Loucy (cell line): ENCODE data around the gene CELF4.
A peak's percentile ranks its signal among the peaks of the same experiment; 100 is the strongest.

Source experiments
- H2AFZ ChIP-seq: fragments of 200-600 bp; sonication (generic); 2 replicates; pipeline ENCODE4 v1.6.0; 2016; ENCODE audit warnings: antibody characterized with exemption, mild to moderate bottlenecking, low read length, moderate library complexity
- H3F3A ChIP-seq: fragments of 200-600 bp; 2 replicates; pipeline ENCODE4 v1.6.0; 2016; ENCODE audit warnings: antibody characterized with exemption, low read depth, mild to moderate bottlenecking
- H3K27me3 ChIP-seq: fragments of 200-600 bp; sonication (generic); 2 replicates; pipeline ENCODE4 v1.6.1; 2014; ENCODE audit warnings: low read length, mild to moderate bottlenecking; ENCODE audit not compliant: insufficient read depth, poor library complexity, severe bottlenecking
- H3K36me3 ChIP-seq: fragments of 200-600 bp; sonication (generic); 2 replicates; pipeline ENCODE4 v1.6.1; 2016; ENCODE audit warnings: low read length; ENCODE audit not compliant: insufficient read depth
- H3K4me1 ChIP-seq: fragments of 200-600 bp; sonication (generic); 2 replicates; pipeline ENCODE4 v1.5.1; 2014; ENCODE audit warnings: low read length, mild to moderate bottlenecking; ENCODE audit not compliant: insufficient read depth, poor library complexity, severe bottlenecking
- H3K4me2 ChIP-seq: fragments of 200-600 bp; sonication (generic); 2 replicates; pipeline ENCODE4 v1.6.0; 2014; ENCODE audit warnings: antibody characterized with exemption, low read length, low read depth, mild to moderate bottlenecking; ENCODE audit not compliant: poor library complexity, severe bottlenecking
- H3K4me3 ChIP-seq: fragments of 200-600 bp; sonication (generic); 2 replicates; pipeline ENCODE4 v1.5.1; 2014; ENCODE audit warnings: low read length, mild to moderate bottlenecking, mixed read lengths; ENCODE audit not compliant: poor library complexity, severe bottlenecking
- H3K79me2 ChIP-seq: fragments of 200-600 bp; sonication (generic); 2 replicates; pipeline ENCODE4 v1.6.1; 2014; ENCODE audit warnings: low read length; ENCODE audit not compliant: insufficient read depth
- H3K9ac ChIP-seq: fragments of 200-600 bp; sonication (generic); 2 replicates; pipeline ENCODE4 v1.6.0; 2014; ENCODE audit warnings: mild to moderate bottlenecking, low read depth, low read length, moderate library complexity; ENCODE audit not compliant: poor library complexity, severe bottlenecking
- H3K9me2 ChIP-seq: fragments of 200-600 bp; sonication (generic); replicated peaks from 2 replicates; pipeline ENCODE4 v1.6.1; 2016; ENCODE audit warnings: low read depth, low read length, mixed read lengths
- H3K9me3 ChIP-seq: fragments of 200-600 bp; sonication (generic); 2 replicates; pipeline ENCODE4 v1.6.1; 2014; ENCODE audit warnings: mild to moderate bottlenecking, antibody characterized with exemption, low read length, low read depth; ENCODE audit not compliant: insufficient read depth
- H4K20me1 ChIP-seq: fragments of 200-600 bp; sonication (generic); 2 replicates; pipeline ENCODE4 v1.6.0; 2014; ENCODE audit warnings: antibody characterized with exemption, low read length, mild to moderate bottlenecking; ENCODE audit not compliant: insufficient read depth, poor library complexity, severe bottlenecking
- CTCF ChIP-seq: fragments of 200-600 bp; sonication (generic); conservative IDR thresholded peaks from 2 replicates; pipeline ENCODE4 v1.5.1; 2014; ENCODE audit warnings: mild to moderate bottlenecking, antibody characterized with exemption, low read length
- EZH2phosphoT487 ChIP-seq: fragments of 200-600 bp; IDR thresholded peaks from 2 replicates; pipeline ENCODE4 v1.6.1; 2018; ENCODE audit warnings: antibody characterized with exemption, mild to moderate bottlenecking, moderate library complexity, borderline replicate concordance

Gene CELF4

DNA sequence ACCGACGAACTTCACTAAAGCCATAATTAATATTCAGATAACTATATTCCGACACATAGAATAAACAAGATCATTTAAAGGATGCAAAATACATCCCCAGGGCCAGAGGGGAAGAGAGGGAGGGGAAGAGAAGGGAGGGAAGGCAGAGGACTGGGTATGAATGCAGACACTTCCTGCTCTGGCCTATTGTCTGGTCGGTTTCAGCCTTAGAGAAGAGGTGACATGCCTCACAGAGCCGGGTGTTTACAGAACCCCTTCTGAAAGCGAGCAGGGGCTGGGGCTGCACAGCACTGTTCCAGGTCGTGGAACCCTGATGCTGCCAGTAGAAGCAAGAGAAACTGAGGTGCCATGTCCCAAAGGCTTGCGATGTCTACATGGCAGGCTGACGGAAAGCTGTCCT lies 31.0 kb downstream of the CELF4 start:
- H3K9ac ChIP-seq = no peak overlapping the region
- H3K79me2 ChIP-seq = no peaks in the 10 kb centered on the region
- TF ChIP-seq EZH2phosphoT487 (no peak), CTCF (no peak)
- H3K4me3 ChIP-seq = no peak overlapping the region
- H3K27me3 ChIP-seq = no peaks in the 10 kb centered on the region
- no peaks in the 10 kb centered on the region for H3K9me3 ChIP-seq
- no peak overlapping the region for H3K4me2 ChIP-seq
- H2AFZ ChIP-seq = no peak overlapping the region
- H3F3A ChIP-seq = no peaks in the 10 kb centered on the region
- H3K4me1 ChIP-seq = no peaks in the 10 kb centered on the region
- no peaks in the 10 kb centered on the region for H4K20me1 ChIP-seq
- no peaks in the 10 kb centered on the region for H3K36me3 ChIP-seq
- H3K9me2 ChIP-seq = no peaks in the 10 kb centered on the region

DNA sequence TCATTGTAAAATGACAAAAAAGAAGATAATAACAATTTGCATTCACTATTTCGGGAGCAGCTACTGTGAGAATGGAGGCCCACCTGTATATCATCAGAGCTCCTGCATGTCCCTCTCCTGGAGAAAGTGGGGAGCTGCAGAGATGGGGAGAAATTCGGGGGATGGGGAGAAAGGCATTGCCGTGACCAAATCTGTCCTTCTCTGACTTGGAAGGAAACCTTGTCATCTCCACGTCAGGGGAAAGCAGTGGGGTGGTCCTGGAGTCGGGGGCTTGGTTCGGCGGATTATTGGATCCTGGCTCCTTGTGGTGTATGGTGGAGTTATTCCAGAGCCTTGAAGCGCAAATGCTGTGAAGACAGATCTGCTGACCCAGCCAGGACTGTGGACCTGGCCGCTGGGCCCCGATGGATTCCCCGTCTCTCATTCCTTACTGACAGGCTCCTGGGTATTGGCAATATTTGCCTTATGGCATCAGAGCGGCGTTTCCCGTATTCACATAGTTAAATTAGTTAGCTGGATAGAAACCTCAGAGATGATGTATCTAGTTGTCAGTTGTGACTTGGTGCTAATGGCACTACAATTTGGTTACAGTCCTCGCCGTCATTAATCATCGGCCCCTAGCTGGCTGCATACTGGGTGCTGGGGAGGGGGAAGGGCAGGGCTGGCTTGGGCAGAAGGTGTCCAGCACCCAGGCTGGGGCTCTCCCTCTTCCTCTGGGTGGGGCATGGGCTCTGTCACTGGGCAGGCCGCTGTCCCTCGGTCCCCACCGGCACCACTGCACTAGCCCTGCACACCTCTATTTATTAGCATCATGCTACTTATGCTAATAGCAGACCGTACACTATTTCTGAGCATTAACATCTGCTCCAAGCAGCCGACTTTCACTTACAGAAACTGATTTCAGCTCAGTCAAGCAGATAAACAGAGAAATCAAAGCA lies 31.7 kb downstream of the CELF4 start:
- TF ChIP-seq CTCF = peak; percentile 48
- no peak for TF ChIP-seq EZH2phosphoT487
- Histone ChIP-seq H3K79me2 (no peaks in the 10 kb centered on the region), H3K9me2 (no peaks in the 10 kb centered on the region), H3K9me3 (no peaks in the 10 kb centered on the region), H4K20me1 (no peaks in the 10 kb centered on the region), H3K4me2 (no peak overlapping the region), H3K4me3 (no peak overlapping the region), H3K9ac (no peak overlapping the region), H3K36me3 (no peaks in the 10 kb centered on the region), H2AFZ (no peak overlapping the region), H3K27me3 (no peaks in the 10 kb centered on the region), H3F3A (no peaks in the 10 kb centered on the region), H3K4me1 (no peaks in the 10 kb centered on the region)

- H2AFZ ChIP-seq = no peak overlapping the region
- no peaks in the 10 kb centered on the region for H3K9me2 ChIP-seq
- no peak overlapping the region for H3K9ac ChIP-seq
- no peaks in the 10 kb centered on the region for H3F3A ChIP-seq
- H3K4me2 ChIP-seq = no peak overlapping the region
- no peaks in the 10 kb centered on the region for H3K27me3 ChIP-seq
- TF ChIP-seq CTCF (no peak), EZH2phosphoT487 (no peak)
- H3K36me3 ChIP-seq = no peaks in the 10 kb centered on the region
- H3K9me3 ChIP-seq = no peaks in the 10 kb centered on the region
- H3K79me2 ChIP-seq = no peaks in the 10 kb centered on the region
- H4K20me1 ChIP-seq = no peaks in the 10 kb centered on the region
- no peak overlapping the region for H3K4me3 ChIP-seq
- H3K4me1 ChIP-seq = no peaks in the 10 kb centered on the region
Measured at GRCh38 chr18:37532917-37533316, 32.7 kb downstream of the CELF4 start.
